Measurements from ENCODE around the gene CDK13.

The CDK13 gene

GRCh38 chr7:39950473-39951225 is 593 bp downstream of the CDK13 start:
- peak; percentile 45 to 53 for DNase-seq

- DNase-seq, result peak; percentile 66 to 68
These were observed 1.5 kb downstream of the CDK13 start for GRCh38 chr7:39951226-39952194.

- DNase-seq, result no peak
These were observed 2.3 kb downstream of the CDK13 start for GRCh38 chr7:39952374-39952773.

- no peak for DNase-seq
These were observed 2.7 kb downstream of the CDK13 start for GRCh38 chr7:39952803-39953202.

GRCh38 chr7:39954694-39955093 is 4.6 kb downstream of the CDK13 start:
- no peak for DNase-seq

GRCh38 chr7:39958038-39958437 is 8.0 kb downstream of the CDK13 start:
- DNase-seq, result no peak

GRCh38 chr7:39967406-39968161 is 17.5 kb downstream of the CDK13 start:
- DNase-seq, result no peak

GRCh38 chr7:39969431-39969830 is 19.4 kb downstream of the CDK13 start:
- no peak for DNase-seq

- no peak for DNase-seq
These were observed 21.9 kb downstream of the CDK13 start for GRCh38 chr7:39971924-39972323.

- DNase-seq, result no peak
These were observed 23.7 kb downstream of the CDK13 start for GRCh38 chr7:39973801-39974200.

GRCh38 chr7:39978230-39978934 is 28.3 kb downstream of the CDK13 start:
- no peak for DNase-seq

- DNase-seq, result no peak
These were observed 29.5 kb downstream of the CDK13 start for GRCh38 chr7:39979406-39980073.

GRCh38 chr7:39985398-39985918 is 35.4 kb downstream of the CDK13 start:
- DNase-seq, result no peak

GRCh38 chr7:39987641-39988347 is 37.7 kb downstream of the CDK13 start:
- no peak for DNase-seq

GRCh38 chr7:40000734-40001315 is 50.8 kb downstream of the CDK13 start:
- no peak for DNase-seq

- no peak for DNase-seq
These were observed 51.6 kb downstream of the CDK13 start for GRCh38 chr7:40001649-40002048.

- DNase-seq, result no peak
These were observed 53.5 kb downstream of the CDK13 start for GRCh38 chr7:40003597-40003996.

GRCh38 chr7:40008223-40008815 is 58.3 kb downstream of the CDK13 start:
- DNase-seq, result no peak

- DNase-seq, result no peak
These were observed 59.2 kb downstream of the CDK13 start for GRCh38 chr7:40009301-40009700.

- DNase-seq, result no peak
These were observed 64.3 kb downstream of the CDK13 start for GRCh38 chr7:40014376-40014775.
